ENCODE results near the gene OGFOD2.

- TF ChIP-seq CTCF (conservative IDR thresholded peaks at IDR 0.05; ENCODE audit: low read length) = no peak
- no peak for TF ChIP-seq EZH2phosphoT487 (IDR thresholded peaks at IDR 0.05; ENCODE audit: borderline replicate concordance, low read depth, low read length)
Measured at GRCh38 chr12:122990961-122991622, 16.0 kb downstream of the OGFOD2 start.
